ENCODE data around the gene HEATR5A.

- TF ChIP-seq GATA2 (IDR thresholded peaks at IDR 0.05; ENCODE audit: low read depth, low read length): no peak
- no peak for TF ChIP-seq GATA3 (IDR thresholded peaks at IDR 0.05; ENCODE audit: low read depth, low read length)
Observed at GRCh38 chr14:31265701-31266398, 154.5 kb downstream of the HEATR5A start.

All from SH-SY5Y (cell line).